Ectodermal cell (in vitro differentiated cells): ENCODE measurements around the gene UNC13A.

Experiments used
- H3K27ac ChIP-seq: 2 replicates; pipeline ENCODE4 v1.7.0; 2013; ENCODE audit warnings: mild to moderate bottlenecking, low read depth, low read length; ENCODE audit not compliant: insufficient read depth, poor library complexity, severe bottlenecking
- H3K27me3 ChIP-seq: 2 replicates; pipeline ENCODE4 v1.7.0; 2013; ENCODE audit warnings: mild to moderate bottlenecking, low read length; ENCODE audit not compliant: insufficient read depth, control insufficient read depth, poor library complexity, severe bottlenecking
- H3K36me3 ChIP-seq: one replicate; pipeline ENCODE4 v1.7.0; 2013; ENCODE audit warnings: low read length; ENCODE audit not compliant: control insufficient read depth, insufficient read depth
- H3K4me1 ChIP-seq: one replicate; pipeline ENCODE4 v1.7.0; 2013; ENCODE audit warnings: low read length; ENCODE audit not compliant: control insufficient read depth, insufficient read depth
- H3K4me3 ChIP-seq: 2 replicates; pipeline ENCODE4 v1.7.0; 2013; ENCODE audit warnings: low read depth, low read length, control low read depth; ENCODE audit not compliant: insufficient read depth
- H3K9me3 ChIP-seq: 2 replicates; pipeline ENCODE4 v1.7.0; 2013; ENCODE audit warnings: mild to moderate bottlenecking, low read length, moderate library complexity; ENCODE audit not compliant: control insufficient read depth
- WGBS, 2 experiments: methylation state at CpG; one replicate each; pipeline ENCODE4 v1.1.7; 2013; ENCODE audit warnings: missing lambda C conversion rate in 2 of 2; 5-methylcytosine and 5-hydroxymethylcytosine counted together

The UNC13A gene

GRCh38 chr19:17648097-17648660, 40.0 kb downstream of the UNC13A start:
- Histone ChIP-seq H3K27me3 (no peaks in the 10 kb centered on the region), H3K36me3 (no peaks in the 10 kb centered on the region), H3K9me3 (no peaks in the 10 kb centered on the region), H3K27ac (no peak overlapping the region), H3K4me1 (no peaks in the 10 kb centered on the region), H3K4me3 (no peak overlapping the region)
- 90 to 91% methylated on average over 32 of the region's 32 CpGs for whole genome bisulfite sequencing, 2 experiments

DNA sequence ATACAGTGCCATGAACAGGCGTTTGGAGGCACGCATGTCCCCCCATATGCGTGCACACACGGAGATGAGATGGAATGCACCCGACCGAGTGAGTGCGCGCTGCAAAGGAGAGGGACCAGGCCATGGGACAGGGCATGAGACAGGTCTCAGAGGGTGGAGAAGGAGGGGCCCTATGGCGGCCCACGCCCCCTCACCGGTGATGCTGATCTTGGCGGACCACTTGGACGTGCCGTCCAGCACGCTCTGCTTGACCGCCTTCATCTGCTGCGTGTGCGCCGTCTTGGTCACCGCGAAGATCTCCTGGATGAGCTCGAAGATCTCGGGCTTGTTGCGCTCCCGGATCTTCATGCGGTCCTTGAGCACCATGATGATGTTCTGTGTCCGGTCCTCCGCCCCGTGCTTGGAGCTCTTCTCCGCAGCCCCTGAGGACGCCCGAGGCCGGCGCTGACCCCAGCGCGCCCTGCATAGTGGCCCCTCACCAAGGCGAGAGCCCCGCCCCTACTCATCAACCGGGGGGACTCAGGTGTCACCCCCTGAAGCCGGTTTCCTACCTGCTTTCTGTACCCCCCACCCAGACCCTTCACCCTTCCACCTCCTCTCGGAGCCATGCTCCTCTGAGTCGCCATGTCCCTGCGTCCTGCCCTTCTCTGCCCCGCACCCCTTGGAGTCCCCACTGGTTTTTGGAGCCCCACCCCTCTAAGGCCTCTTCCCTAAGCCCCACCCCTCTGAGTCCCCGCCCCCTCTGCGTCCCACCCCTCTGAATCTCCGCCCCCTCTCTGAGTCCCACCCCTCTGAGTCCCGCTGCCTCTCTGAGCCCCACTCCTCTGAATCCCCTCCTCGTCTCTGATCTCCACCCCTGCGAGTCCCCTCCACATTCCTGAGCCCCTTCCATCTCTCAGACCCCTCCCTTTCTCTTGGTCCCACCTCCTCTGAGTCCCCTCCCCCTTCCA, 40.8 kb downstream of the UNC13A start:
- H3K27me3 ChIP-seq = no peaks in the 10 kb centered on the region
- 93 to 94% methylated on average over 48 of the region's 50 CpGs for WGBS, 2 experiments
- no peaks in the 10 kb centered on the region for H3K36me3 ChIP-seq
- no peak overlapping the region for H3K27ac ChIP-seq
- no peak overlapping the region for H3K4me3 ChIP-seq
- no peaks in the 10 kb centered on the region for H3K4me1 ChIP-seq
- H3K9me3 ChIP-seq = no peaks in the 10 kb centered on the region

- no peaks in the 10 kb centered on the region for H3K9me3 ChIP-seq
- WGBS, 2 experiments = 89 to 93% methylated on average over 8 of the region's 8 CpGs
- H3K27ac ChIP-seq = no peak overlapping the region
- no peaks in the 10 kb centered on the region for H3K27me3 ChIP-seq
- no peak overlapping the region for H3K4me3 ChIP-seq
- H3K36me3 ChIP-seq = no peaks in the 10 kb centered on the region
- H3K4me1 ChIP-seq = no peaks in the 10 kb centered on the region
These were observed 41.7 kb downstream of the UNC13A start for GRCh38 chr19:17646441-17646840.

DNA sequence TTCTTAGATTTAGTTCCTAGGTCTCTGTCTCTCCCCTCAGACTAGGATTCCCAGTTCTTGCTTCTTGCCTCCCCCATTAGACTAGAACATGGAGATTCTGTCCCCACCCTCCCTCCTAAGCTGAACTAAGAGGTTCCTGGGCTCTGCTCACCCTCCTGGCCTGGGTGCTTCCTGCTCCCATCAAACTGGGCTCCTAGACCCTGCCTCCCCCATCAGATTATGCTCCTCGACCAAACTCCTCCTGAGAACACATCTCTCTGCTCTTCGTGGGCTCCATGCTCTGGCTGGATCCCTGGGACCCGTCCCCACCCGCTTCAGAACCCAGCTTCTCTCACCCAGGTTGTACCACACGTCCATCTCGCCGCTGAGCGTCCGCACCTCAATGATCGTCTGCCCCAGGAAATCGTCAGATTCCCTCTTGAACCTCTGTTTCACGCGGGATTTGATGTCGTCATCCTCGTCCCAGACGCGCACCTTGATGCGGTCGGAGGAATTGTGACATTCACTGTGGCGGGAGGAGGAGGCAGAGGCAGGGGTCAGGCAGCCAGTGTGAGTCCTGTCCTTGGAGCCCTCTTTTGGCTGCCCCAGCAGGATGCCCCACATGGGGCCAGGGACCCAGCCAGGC, 42.7 kb downstream of the UNC13A start:
- Histone ChIP-seq H3K4me1 (no peaks in the 10 kb centered on the region), H3K27me3 (no peaks in the 10 kb centered on the region), H3K27ac (no peak overlapping the region), H3K36me3 (no peaks in the 10 kb centered on the region), H3K9me3 (no peaks in the 10 kb centered on the region), H3K4me3 (no peak overlapping the region)
- WGBS, 2 experiments = 94 to 95% methylated on average over 20 of the region's 20 CpGs

DNA sequence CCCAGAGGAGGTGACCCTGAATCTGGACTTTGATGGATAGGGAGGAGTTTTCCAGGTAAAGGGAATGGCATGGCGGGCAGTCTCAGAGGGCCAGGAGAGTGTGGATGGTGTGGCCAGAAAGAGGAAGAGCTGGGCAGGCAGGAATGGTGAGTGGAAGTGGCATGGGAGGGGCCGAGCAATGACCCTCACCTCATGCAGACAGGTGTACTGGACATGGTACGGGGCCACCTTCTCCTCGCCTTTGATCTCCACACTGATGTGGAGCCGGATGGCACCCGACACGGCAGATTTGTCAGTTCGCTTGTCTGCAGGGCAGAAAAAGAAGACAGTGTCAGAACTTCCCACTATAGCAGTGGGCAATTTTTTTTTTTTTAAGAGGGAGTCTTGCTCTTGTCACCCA, 45.5 kb downstream of the UNC13A start:
- H3K4me3 ChIP-seq = no peak overlapping the region
- no peaks in the 10 kb centered on the region for H3K9me3 ChIP-seq
- H3K4me1 ChIP-seq = no peaks in the 10 kb centered on the region
- WGBS, 2 experiments = 95 to 97% methylated on average over 8 of the region's 8 CpGs
- H3K36me3 ChIP-seq = no peaks in the 10 kb centered on the region
- H3K27ac ChIP-seq = no peak overlapping the region
- no peaks in the 10 kb centered on the region for H3K27me3 ChIP-seq

DNA sequence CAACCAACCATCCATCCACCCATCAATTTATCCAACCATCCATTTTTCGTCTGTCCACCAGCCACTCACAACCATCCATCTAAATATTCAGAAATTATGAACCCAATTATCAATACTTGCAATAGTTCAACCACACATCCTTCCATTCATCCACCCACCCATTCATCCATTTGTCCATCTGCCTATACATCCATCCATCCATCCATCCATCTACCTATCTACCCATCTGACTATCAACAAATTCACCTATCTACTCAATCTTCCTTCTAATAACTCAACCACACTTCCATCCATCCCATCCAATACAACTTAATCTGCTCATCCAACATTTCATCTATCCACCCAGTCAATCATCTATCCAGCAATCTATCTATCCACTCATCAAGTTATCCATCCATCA, 46.3 kb downstream of the UNC13A start:
- no peaks in the 10 kb centered on the region for H3K4me1 ChIP-seq
- no peak overlapping the region for H3K27ac ChIP-seq
- no peaks in the 10 kb centered on the region for H3K36me3 ChIP-seq
- 89 to 91% methylated on average over 1 of the region's 1 CpG for WGBS, 2 experiments
- no peaks in the 10 kb centered on the region for H3K9me3 ChIP-seq
- no peaks in the 10 kb centered on the region for H3K27me3 ChIP-seq
- no peak overlapping the region for H3K4me3 ChIP-seq

- Histone ChIP-seq H3K27ac (no peak overlapping the region), H3K4me1 (no peaks in the 10 kb centered on the region), H3K36me3 (no peaks in the 10 kb centered on the region), H3K9me3 (no peaks in the 10 kb centered on the region), H3K4me3 (no peak overlapping the region), H3K27me3 (no peaks in the 10 kb centered on the region)
- 94 to 95% methylated on average over 15 of the region's 15 CpGs for WGBS, 2 experiments
These were observed 47.0 kb downstream of the UNC13A start for GRCh38 chr19:17641181-17641580.

- WGBS, 2 experiments = 84 to 93% methylated on average over 1 of the region's 1 CpG
- Histone ChIP-seq H3K36me3 (no peaks in the 10 kb centered on the region), H3K4me1 (no peaks in the 10 kb centered on the region), H3K27ac (no peak overlapping the region), H3K4me3 (no peak overlapping the region), H3K27me3 (no peaks in the 10 kb centered on the region), H3K9me3 (no peaks in the 10 kb centered on the region)
These were observed 54.5 kb downstream of the UNC13A start for GRCh38 chr19:17633700-17634099.

GRCh38 chr19:17632577-17632976, 55.6 kb downstream of the UNC13A start:
- no peak overlapping the region for H3K27ac ChIP-seq
- no peak overlapping the region for H3K4me3 ChIP-seq
- H3K27me3 ChIP-seq = no peaks in the 10 kb centered on the region
- no peaks in the 10 kb centered on the region for H3K4me1 ChIP-seq
- no peaks in the 10 kb centered on the region for H3K36me3 ChIP-seq
- no peaks in the 10 kb centered on the region for H3K9me3 ChIP-seq
- WGBS, 2 experiments = 94 to 95% methylated on average over 9 of the region's 9 CpGs

- WGBS, 2 experiments = 91 to 93% methylated on average over 2 of the region's 2 CpGs
- no peak overlapping the region for H3K4me3 ChIP-seq
- no peak overlapping the region for H3K27ac ChIP-seq
- H3K9me3 ChIP-seq = no peaks in the 10 kb centered on the region
- H3K4me1 ChIP-seq = no peaks in the 10 kb centered on the region
- H3K36me3 ChIP-seq = no peaks in the 10 kb centered on the region
- no peaks in the 10 kb centered on the region for H3K27me3 ChIP-seq
These were observed 58.4 kb downstream of the UNC13A start for GRCh38 chr19:17629760-17630159.
